GM12878 (cell line): Measurements from ENCODE around the gene CC2D1A. TPM values are rescaled to one million over a fixed set of nuclear protein-coding genes. Genes with fewer than 3 reads are reported as not detected.

Experiments used
- ATAC-seq: fragments of 200-7000 bp; cut with Tn5 transposase; 3 replicates; pipeline ENCODE4 v1.9.1; 2020; ENCODE audit warnings: mild to moderate bottlenecking, moderate library complexity
- BruUV-seq: library from RNA; stranded (reverse); fragments of 400-500 nt; replicated peaks from 2 replicates; lab custom pipeline; 2021; lab: Mats Ljungman, UMichigan
- CTCF ChIA-PET: fragments of 300-600 bp; sonication (Branson Sonifier 250); formaldehyde crosslinking; extraction: SDS; loops from one replicate; lab custom pipeline; 2021; ENCODE audit warnings: inconsistent platforms; lab: Yijun Ruan, JAX
- POLR2A ChIA-PET: fragments of 350-600 bp; formaldehyde crosslinking; extraction: SDS; loops from one replicate; lab custom pipeline; 2021; ENCODE audit warnings: inconsistent platforms; lab: Charles Lee
- RAD21 ChIA-PET: fragments of 300-600 bp; sonication (Branson Sonifier 250); formaldehyde crosslinking; loops from one replicate; lab custom pipeline; 2023; ENCODE audit warnings: antibody characterized with exemption; ENCODE audit not compliant: unreplicated experiment; lab: Charles Lee
- SMC1A ChIA-PET: fragments of 300-600 bp; sonication (Branson Sonifier 250); formaldehyde crosslinking; loops from one replicate; lab custom pipeline; 2023; ENCODE audit not compliant: unreplicated experiment, uncharacterized antibody; lab: Charles Lee
- DNase-seq: peaks from one replicate; pipeline ENCODE4 v3.0.0-alpha.2; 2011; ENCODE audit warnings: low read depth, low spot score
- FAIRE-seq: peaks from 3 replicates; lab custom pipeline; 2011; peaks lifted over from hg19 to GRCh38; lab: Jason Lieb, UNC
- H2AFZ ChIP-seq: 2 replicates; pipeline ENCODE4 v1.6.0; 2011; ENCODE audit warnings: low read depth, low read length, control low read depth; ENCODE audit not compliant: control insufficient read depth
- H3K27ac ChIP-seq: 2 replicates; pipeline ENCODE4 v1.5.1; 2011; ENCODE audit warnings: control low read depth; ENCODE audit not compliant: control insufficient read depth, insufficient read depth
- H3K27me3 ChIP-seq, 2 experiments: replicated peaks in 1 of 2; 2 replicates each; pipeline versions ENCODE4 v1.6.0 to v1.6.1; 2011; ENCODE audit warnings: low read length in 1 of 2; ENCODE audit not compliant: control insufficient read depth in 2 of 2, insufficient read depth in 2 of 2
- H3K36me3 ChIP-seq, 2 experiments: 2 replicates each; pipeline ENCODE4 v1.5.1; 2011; ENCODE audit warnings: low read length in 1 of 2; ENCODE audit not compliant: control insufficient read depth in 2 of 2, insufficient read depth in 2 of 2
- H3K4me1 ChIP-seq: 2 replicates; pipeline ENCODE4 v1.6.1; 2011; ENCODE audit warnings: mild to moderate bottlenecking, low read length, moderate library complexity, mixed read lengths; ENCODE audit not compliant: control insufficient read depth, insufficient read depth
- H3K4me2 ChIP-seq: 2 replicates; pipeline ENCODE4 v1.6.0; 2011; ENCODE audit warnings: control low read depth; ENCODE audit not compliant: control insufficient read depth, insufficient read depth
- H3K4me3 ChIP-seq: fragments of 200-600 bp; sonication (generic); 2 replicates; pipeline ENCODE4 v1.5.1; 2016
- H3K79me2 ChIP-seq: 2 replicates; pipeline ENCODE4 v1.6.0; 2011; ENCODE audit warnings: low read length; ENCODE audit not compliant: control insufficient read depth, insufficient read depth
- H3K9ac ChIP-seq: 2 replicates; pipeline ENCODE4 v1.8.0; 2011; ENCODE audit warnings: low read length, control low read depth, mixed read lengths; ENCODE audit not compliant: control insufficient read depth, insufficient read depth
- H3K9me3 ChIP-seq: replicated peaks from 3 replicates; pipeline ENCODE4 v1.5.1; 2011; ENCODE audit warnings: mild to moderate bottlenecking, low read length; ENCODE audit not compliant: control insufficient read depth, insufficient read depth
- H4K20me1 ChIP-seq: 2 replicates; pipeline ENCODE4 v1.6.0; 2011; ENCODE audit not compliant: control insufficient read depth, insufficient read depth
- BCL11A ChIP-seq: IDR thresholded peaks from 2 replicates; pipeline ENCODE4 v1.6.1; 2011; ENCODE audit warnings: low read depth, low read length
- DPF2 ChIP-seq: fragments of 450-650 bp; IDR thresholded peaks from 2 replicates; pipeline ENCODE4 v1.6.1; 2017; ENCODE audit warnings: mild to moderate bottlenecking
- IKZF2 ChIP-seq, 2 experiments: fragments of 450-650 bp; IDR thresholded peaks; 2 replicates each; pipeline ENCODE4 v1.6.1; 2017; ENCODE audit warnings: mild to moderate bottlenecking in 2 of 2, moderate library complexity in 2 of 2
- MAX ChIP-seq: IDR thresholded peaks from 2 replicates; pipeline ENCODE4 v1.6.1; 2012; ENCODE audit warnings: low read depth, low read length, improper control_type of control experiment
- PRDM15 ChIP-seq: fragments of 450-650 bp; formaldehyde crosslinking; IDR thresholded peaks from 2 replicates; pipeline ENCODE4 v1.4.0; 2020; ENCODE audit warnings: mild to moderate bottlenecking, moderate library complexity
- RFX5 ChIP-seq: IDR thresholded peaks from 2 replicates; pipeline ENCODE4 v1.6.1; 2011; ENCODE audit warnings: low read depth, low read length, improper control_type of control experiment
- TCF12 ChIP-seq: IDR thresholded peaks from 2 replicates; pipeline ENCODE4 v1.6.1; 2011; ENCODE audit warnings: low read depth, mild to moderate bottlenecking, low read length
- ZNF24 ChIP-seq: fragments of 450-650 bp; IDR thresholded peaks from 2 replicates; pipeline ENCODE4 v1.6.1; 2017; ENCODE audit warnings: antibody characterized with exemption, mild to moderate bottlenecking
- WGBS: methylation state at CpG from one replicate; pipeline ENCODE4 v1.1.6; 2016; ENCODE audit warnings: low lambda C conversion rate; ENCODE audit not compliant: insufficient replicate concordance, insufficient coverage; ENCODE audit errors: missing lambda C conversion rate; 5-methylcytosine and 5-hydroxymethylcytosine counted together
- in situ Hi-C: fragments of 300-500 bp; cut with MboI; formaldehyde crosslinking; loops from 9 replicates; pipeline ENCODE4 v1.14.3; 2018; ENCODE audit warnings: mixed read lengths
- intact Hi-C: fragments of 100-400 bp; cut with micrococcal nuclease; formaldehyde crosslinking; loops from one replicate; pipeline ENCODE4 v1.14.2; 2022; ENCODE audit not compliant: unreplicated experiment
- polyA plus RNA-seq, 11 experiments: library from polyadenylated mRNA; depleted of rRNA in 4 of 11; unstranded in 6 of 11; stranded (reverse) in 5 of 11; fragments of >200 nt; fragmentation: Nextera tagmentation in 4 of 11; fragmentation: Illumina TruSeq in 1 of 11; extraction: Ambion mirVana in 4 of 11; extraction: Trizol in 1 of 11; gene quantifications; 1 replicate in 1 of 11; 2 replicates in 10 of 11; pipeline versions ENCODE4 v1.2.1 to v1.2.3, GENCODE V29; 2011 to 2016; ENCODE audit warnings: inconsistent platforms in 2 of 11, missing spikeins in 2 of 11, low read depth in 1 of 11
- total RNA-seq, 4 experiments: library from RNA; depleted of rRNA in 3 of 4; stranded (reverse); fragments of >200 nt in 3 of 4; fragmentation: Illumina TruSeq in 1 of 4; extraction: Trizol in 1 of 4; gene quantifications; 2 replicates each; pipeline versions ENCODE4 v1.2.1 to v1.2.3, GENCODE V29; 2013 to 2021

The CC2D1A gene
- total and polyA plus RNA-seq, 10 of the 15 experiments (the other 5 are each of a cell fraction or from before 2014, with no cell fraction given), result 0.13 to 36.1 (median 16.1) TPM

- no peak overlapping the region for H3K27ac ChIP-seq
- no peak overlapping the region for H2AFZ ChIP-seq
- H3K4me1 ChIP-seq, result no peaks in the 10 kb centered on the region
- in situ Hi-C loops, result no loop called here
- 81% methylated on average over 18 of the region's 18 CpGs for WGBS
- H3K4me3 ChIP-seq, result no peak overlapping the region
- intact Hi-C loops, result no loop called here
- RAD21 ChIA-PET, result no interaction called here
- SMC1A ChIA-PET, result no interaction called here
- no peak for DNase-seq
- no peaks in the 10 kb centered on the region for H3K27me3 ChIP-seq
- peaks cover 0 to 5% of the 10 kb centered on the region in 2 experiments; a peak in 3 of 4 replicates for H3K36me3 ChIP-seq
- no peak for ATAC-seq
- TF ChIP-seq ZNF24 (no peak), RFX5 (no peak), MAX (no peak), IKZF2 (IDR thresholded peaks at IDR 0.05) (no peak), DPF2 (no peak), BCL11A (no peak), PRDM15 (CRISPR knock-in tag) (no peak), TCF12 (no peak)
- no peak overlapping the region for H3K4me2 ChIP-seq
- CTCF ChIA-PET, result no interaction called here
- no peak overlapping the region for H3K9ac ChIP-seq
- no peaks in the 10 kb centered on the region for H3K9me3 ChIP-seq
- no peak for FAIRE-seq
- POLR2A ChIA-PET, result no interaction called here
- no peaks in the 10 kb centered on the region for H3K79me2 ChIP-seq
- no peaks in the 10 kb centered on the region for H4K20me1 ChIP-seq
- BruUV-seq, result no TSS peak
These were observed 63.0 kb downstream of the CC2D1A start for GRCh38 chr19:13968999-13969398.
